GM23338 (cell line): ENCODE data around the gene KIAA1549. TPM values are rescaled to one million over a fixed set of nuclear protein-coding genes. Genes with fewer than 3 reads are reported as not detected.

Experiments
- ATAC-seq: fragments of 200-7000 bp; cut with Tn5 transposase; 3 replicates; pipeline ENCODE4 v1.9.1; 2020
- DNase-seq: peaks from one replicate; pipeline ENCODE4 v3.0.0-alpha.2; 2015; ENCODE audit warnings: low spot score
- H2AFZ ChIP-seq: fragments of 200-600 bp; sonication (generic); 2 replicates; pipeline ENCODE4 v1.8.0; 2016; ENCODE audit warnings: antibody characterized with exemption, mild to moderate bottlenecking, moderate library complexity
- H3F3A ChIP-seq: fragments of 200-600 bp; sonication (generic); replicated peaks from 2 replicates; pipeline ENCODE4 v1.8.0; 2017; ENCODE audit warnings: antibody characterized with exemption, mixed run types, low read depth
- H3K27ac ChIP-seq: fragments of 200-600 bp; sonication (generic); 2 replicates; pipeline ENCODE4 v1.6.1; 2016; ENCODE audit warnings: low read depth
- H3K27me3 ChIP-seq: fragments of 200-600 bp; sonication (generic); 2 replicates; pipeline ENCODE4 v1.8.0; 2016; ENCODE audit warnings: mild to moderate bottlenecking, mixed run types, moderate library complexity; ENCODE audit not compliant: insufficient read depth
- H3K36me3 ChIP-seq: fragments of 200-600 bp; sonication (generic); 2 replicates; pipeline ENCODE4 v1.8.0; 2016; ENCODE audit warnings: mild to moderate bottlenecking; ENCODE audit not compliant: insufficient read depth
- H3K4me1 ChIP-seq: fragments of 200-600 bp; sonication (generic); 2 replicates; pipeline ENCODE4 v1.8.0; 2016; ENCODE audit warnings: mild to moderate bottlenecking, moderate library complexity; ENCODE audit not compliant: insufficient read depth
- H3K4me2 ChIP-seq: fragments of 200-600 bp; sonication (generic); 2 replicates; pipeline ENCODE4 v1.7.1; 2017; ENCODE audit warnings: mixed run types
- H3K4me3 ChIP-seq: fragments of 200-600 bp; sonication (generic); 2 replicates; pipeline ENCODE4 v1.6.1; 2016; ENCODE audit warnings: mixed run types
- H3K79me2 ChIP-seq: fragments of 200-600 bp; sonication (generic); replicated peaks from 2 replicates; pipeline ENCODE4 v1.8.0; 2017; ENCODE audit warnings: mild to moderate bottlenecking; ENCODE audit not compliant: insufficient read depth
- H3K9me2 ChIP-seq: fragments of 200-600 bp; sonication (generic); 2 replicates; pipeline ENCODE4 v1.8.0; 2017; ENCODE audit not compliant: insufficient read depth
- H4K20me1 ChIP-seq: fragments of 200-600 bp; sonication (generic); replicated peaks from 2 replicates; pipeline ENCODE4 v1.8.0; 2017; ENCODE audit warnings: mild to moderate bottlenecking; ENCODE audit not compliant: insufficient read depth
- H3K27ac Mint-ChIP-seq: 2 replicates; pipeline ENCODE4 v1.8.0; 2020; ENCODE audit warnings: inconsistent platforms, mild to moderate bottlenecking, moderate library complexity, mixed read lengths
- H3K27me3 Mint-ChIP-seq: 3 replicates; pipeline ENCODE4 v1.8.0; 2022; ENCODE audit warnings: low read depth, mild to moderate bottlenecking, moderate library complexity, mixed read lengths, inconsistent platforms; ENCODE audit not compliant: insufficient read depth, poor library complexity
- H3K36me3 Mint-ChIP-seq: 3 replicates; pipeline ENCODE4 v1.8.0; 2021; ENCODE audit warnings: low read depth, mild to moderate bottlenecking, inconsistent platforms, moderate library complexity, mixed read lengths
- H3K4me1 Mint-ChIP-seq: 3 replicates; pipeline ENCODE4 v1.8.0; 2020; ENCODE audit warnings: mild to moderate bottlenecking, inconsistent platforms, mixed read lengths
- H3K4me3 Mint-ChIP-seq: 3 replicates; pipeline ENCODE4 v1.8.0; 2021; ENCODE audit warnings: moderate library complexity, mild to moderate bottlenecking, inconsistent platforms, mixed read lengths
- H3K9me3 Mint-ChIP-seq: 3 replicates; pipeline ENCODE4 v1.8.0; 2020; ENCODE audit warnings: moderate library complexity, mild to moderate bottlenecking, inconsistent platforms, mixed read lengths
- CREB1 ChIP-seq: fragments of 250-450 bp; sonication (Bioruptor Pico); IDR thresholded peaks from 2 replicates; pipeline ENCODE4 v1.5.0; 2020; ENCODE audit warnings: low read depth, mild to moderate bottlenecking, moderate library complexity
- EZH2 ChIP-seq: fragments of 200-600 bp; sonication (generic); IDR thresholded peaks from one replicate; pipeline ENCODE4 v1.8.0; 2017; ENCODE audit warnings: antibody characterized with exemption, mild to moderate bottlenecking, low read depth; ENCODE audit not compliant: unreplicated experiment
- EZH2phosphoT487 ChIP-seq: fragments of 200-600 bp; sonication (generic); IDR thresholded peaks from one replicate; pipeline ENCODE4 v1.8.1; 2018; ENCODE audit warnings: antibody characterized with exemption; ENCODE audit not compliant: unreplicated experiment
- JUNB ChIP-seq: IDR thresholded peaks from one replicate; pipeline ENCODE4 v1.6.1; 2016; ENCODE audit warnings: antibody characterized with exemption; ENCODE audit not compliant: unreplicated experiment
- NANOG ChIP-seq: IDR thresholded peaks from 2 replicates; pipeline ENCODE4 v1.6.1; 2016; ENCODE audit warnings: antibody characterized with exemption, borderline replicate concordance
- POLR2AphosphoS5 ChIP-seq: IDR thresholded peaks from 2 replicates; pipeline ENCODE4 v1.6.1; 2016; ENCODE audit warnings: antibody characterized with exemption, low read depth
- STAT1 ChIP-seq: IDR thresholded peaks from one replicate; pipeline ENCODE4 v1.6.1; 2016; ENCODE audit warnings: antibody characterized with exemption; ENCODE audit not compliant: unreplicated experiment
- ZNF114 ChIP-seq: fragments of 250-450 bp; sonication (Bioruptor Pico); IDR thresholded peaks from 2 replicates; pipeline ENCODE4 v1.5.0; 2020; ENCODE audit warnings: mild to moderate bottlenecking, moderate library complexity
- ZNF331 ChIP-seq: fragments of 250-450 bp; sonication (Bioruptor Pico); IDR thresholded peaks from 2 replicates; pipeline ENCODE4 v1.5.0; 2020; ENCODE audit warnings: low read depth, mild to moderate bottlenecking, moderate library complexity
- polyA plus RNA-seq: library from polyadenylated mRNA; unstranded; fragments of >200 nt; fragmentation: Nextera tagmentation; extraction: Ambion mirVana; gene quantifications from 2 replicates; pipeline ENCODE4 v1.2.1, GENCODE V29; 2016
- total RNA-seq: library from RNA; depleted of rRNA; stranded (reverse); fragments of >200 nt; shearing (Covaris generic); gene quantifications from 2 replicates; pipeline ENCODE4 v1.2.3, GENCODE V29; 2014
- TF ChIP-seq, protein P1 (sequence below): IDR thresholded peaks from one replicate; pipeline ENCODE4 v1.6.1; 2018; ENCODE audit warnings: antibody characterized with exemption; ENCODE audit not compliant: unreplicated experiment
- TF ChIP-seq, protein P2 (sequence below): fragments of 250-450 bp; sonication (Bioruptor Pico); IDR thresholded peaks from 2 replicates; pipeline ENCODE4 v1.5.0; 2020; ENCODE audit warnings: mild to moderate bottlenecking, moderate library complexity
- TF ChIP-seq, protein P3 (sequence below), 2 experiments: fragments of 200-600 bp in 1 of 2; sonication (generic) in 1 of 2; conservative IDR thresholded peaks; 2 replicates each; pipeline versions ENCODE4 v1.5.1 to v1.6.1; 2016 to 2017; ENCODE audit warnings: antibody characterized with exemption in 2 of 2, low read depth in 2 of 2, mild to moderate bottlenecking in 2 of 2, moderate library complexity in 1 of 2
- TF ChIP-seq, protein P4 (sequence below): IDR thresholded peaks from 2 replicates; pipeline ENCODE4 v1.6.1; 2016; ENCODE audit warnings: antibody characterized with exemption

KIAA1549 gene
- total and polyA plus RNA-seq, 2 experiments from 2014 or later: 3.6 to 13.5 TPM

DNA sequence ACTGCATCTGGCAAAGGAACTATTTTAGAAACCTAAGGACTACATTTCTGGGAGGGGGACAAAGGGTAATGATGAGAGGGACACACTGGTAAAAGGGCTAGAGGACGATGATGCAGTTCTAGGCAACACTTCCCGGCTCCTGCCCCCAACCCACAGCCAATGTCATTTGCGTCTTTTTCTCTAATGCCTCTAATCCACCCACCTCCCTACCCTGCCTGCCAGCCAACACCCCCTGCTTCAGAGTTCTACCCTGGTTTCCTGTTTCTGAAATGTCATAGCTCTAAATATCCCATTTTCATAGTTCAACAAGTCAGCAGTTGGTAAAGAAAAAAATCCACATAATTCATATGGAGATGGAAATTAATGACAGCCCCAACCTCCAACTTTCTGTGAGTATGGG, 79.0 kb downstream of the KIAA1549 start:
- H3K79me2 ChIP-seq: no peaks in the 10 kb centered on the region
- Mint-ChIP-seq H3K27me3 (peaks cover 10% of the 10 kb centered on the region), H3K9me3 (no peaks in the 10 kb centered on the region), H3K27ac (no peak overlapping the region), H3K36me3 (peaks cover 52% of the 10 kb centered on the region), H3K4me1 (peaks cover 3% of the 10 kb centered on the region; the same call in 2 of the 3 replicates), H3K4me3 (no peak overlapping the region)
- no peak overlapping the region for H3K4me3 ChIP-seq
- peaks cover 16% of the 10 kb centered on the region; the same call in 1 of the 2 replicates for H3K36me3 ChIP-seq
- no peaks in the 10 kb centered on the region for H3F3A ChIP-seq
- TF ChIP-seq ZNF331 (CRISPR knock-in tag) (no peak), JUNB (no peak), NANOG (no peak), CREB1 (CRISPR knock-in tag) (no peak), EZH2 (no peak), EZH2phosphoT487 (no peak), STAT1 (no peak), ZNF114 (CRISPR knock-in tag) (no peak), POLR2AphosphoS5 (no peak)
- TF ChIP-seq, protein P1, sequence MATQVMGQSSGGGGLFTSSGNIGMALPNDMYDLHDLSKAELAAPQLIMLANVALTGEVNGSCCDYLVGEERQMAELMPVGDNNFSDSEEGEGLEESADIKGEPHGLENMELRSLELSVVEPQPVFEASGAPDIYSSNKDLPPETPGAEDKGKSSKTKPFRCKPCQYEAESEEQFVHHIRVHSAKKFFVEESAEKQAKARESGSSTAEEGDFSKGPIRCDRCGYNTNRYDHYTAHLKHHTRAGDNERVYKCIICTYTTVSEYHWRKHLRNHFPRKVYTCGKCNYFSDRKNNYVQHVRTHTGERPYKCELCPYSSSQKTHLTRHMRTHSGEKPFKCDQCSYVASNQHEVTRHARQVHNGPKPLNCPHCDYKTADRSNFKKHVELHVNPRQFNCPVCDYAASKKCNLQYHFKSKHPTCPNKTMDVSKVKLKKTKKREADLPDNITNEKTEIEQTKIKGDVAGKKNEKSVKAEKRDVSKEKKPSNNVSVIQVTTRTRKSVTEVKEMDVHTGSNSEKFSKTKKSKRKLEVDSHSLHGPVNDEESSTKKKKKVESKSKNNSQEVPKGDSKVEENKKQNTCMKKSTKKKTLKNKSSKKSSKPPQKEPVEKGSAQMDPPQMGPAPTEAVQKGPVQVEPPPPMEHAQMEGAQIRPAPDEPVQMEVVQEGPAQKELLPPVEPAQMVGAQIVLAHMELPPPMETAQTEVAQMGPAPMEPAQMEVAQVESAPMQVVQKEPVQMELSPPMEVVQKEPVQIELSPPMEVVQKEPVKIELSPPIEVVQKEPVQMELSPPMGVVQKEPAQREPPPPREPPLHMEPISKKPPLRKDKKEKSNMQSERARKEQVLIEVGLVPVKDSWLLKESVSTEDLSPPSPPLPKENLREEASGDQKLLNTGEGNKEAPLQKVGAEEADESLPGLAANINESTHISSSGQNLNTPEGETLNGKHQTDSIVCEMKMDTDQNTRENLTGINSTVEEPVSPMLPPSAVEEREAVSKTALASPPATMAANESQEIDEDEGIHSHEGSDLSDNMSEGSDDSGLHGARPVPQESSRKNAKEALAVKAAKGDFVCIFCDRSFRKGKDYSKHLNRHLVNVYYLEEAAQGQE: no peak
- TF ChIP-seq, protein P2, sequence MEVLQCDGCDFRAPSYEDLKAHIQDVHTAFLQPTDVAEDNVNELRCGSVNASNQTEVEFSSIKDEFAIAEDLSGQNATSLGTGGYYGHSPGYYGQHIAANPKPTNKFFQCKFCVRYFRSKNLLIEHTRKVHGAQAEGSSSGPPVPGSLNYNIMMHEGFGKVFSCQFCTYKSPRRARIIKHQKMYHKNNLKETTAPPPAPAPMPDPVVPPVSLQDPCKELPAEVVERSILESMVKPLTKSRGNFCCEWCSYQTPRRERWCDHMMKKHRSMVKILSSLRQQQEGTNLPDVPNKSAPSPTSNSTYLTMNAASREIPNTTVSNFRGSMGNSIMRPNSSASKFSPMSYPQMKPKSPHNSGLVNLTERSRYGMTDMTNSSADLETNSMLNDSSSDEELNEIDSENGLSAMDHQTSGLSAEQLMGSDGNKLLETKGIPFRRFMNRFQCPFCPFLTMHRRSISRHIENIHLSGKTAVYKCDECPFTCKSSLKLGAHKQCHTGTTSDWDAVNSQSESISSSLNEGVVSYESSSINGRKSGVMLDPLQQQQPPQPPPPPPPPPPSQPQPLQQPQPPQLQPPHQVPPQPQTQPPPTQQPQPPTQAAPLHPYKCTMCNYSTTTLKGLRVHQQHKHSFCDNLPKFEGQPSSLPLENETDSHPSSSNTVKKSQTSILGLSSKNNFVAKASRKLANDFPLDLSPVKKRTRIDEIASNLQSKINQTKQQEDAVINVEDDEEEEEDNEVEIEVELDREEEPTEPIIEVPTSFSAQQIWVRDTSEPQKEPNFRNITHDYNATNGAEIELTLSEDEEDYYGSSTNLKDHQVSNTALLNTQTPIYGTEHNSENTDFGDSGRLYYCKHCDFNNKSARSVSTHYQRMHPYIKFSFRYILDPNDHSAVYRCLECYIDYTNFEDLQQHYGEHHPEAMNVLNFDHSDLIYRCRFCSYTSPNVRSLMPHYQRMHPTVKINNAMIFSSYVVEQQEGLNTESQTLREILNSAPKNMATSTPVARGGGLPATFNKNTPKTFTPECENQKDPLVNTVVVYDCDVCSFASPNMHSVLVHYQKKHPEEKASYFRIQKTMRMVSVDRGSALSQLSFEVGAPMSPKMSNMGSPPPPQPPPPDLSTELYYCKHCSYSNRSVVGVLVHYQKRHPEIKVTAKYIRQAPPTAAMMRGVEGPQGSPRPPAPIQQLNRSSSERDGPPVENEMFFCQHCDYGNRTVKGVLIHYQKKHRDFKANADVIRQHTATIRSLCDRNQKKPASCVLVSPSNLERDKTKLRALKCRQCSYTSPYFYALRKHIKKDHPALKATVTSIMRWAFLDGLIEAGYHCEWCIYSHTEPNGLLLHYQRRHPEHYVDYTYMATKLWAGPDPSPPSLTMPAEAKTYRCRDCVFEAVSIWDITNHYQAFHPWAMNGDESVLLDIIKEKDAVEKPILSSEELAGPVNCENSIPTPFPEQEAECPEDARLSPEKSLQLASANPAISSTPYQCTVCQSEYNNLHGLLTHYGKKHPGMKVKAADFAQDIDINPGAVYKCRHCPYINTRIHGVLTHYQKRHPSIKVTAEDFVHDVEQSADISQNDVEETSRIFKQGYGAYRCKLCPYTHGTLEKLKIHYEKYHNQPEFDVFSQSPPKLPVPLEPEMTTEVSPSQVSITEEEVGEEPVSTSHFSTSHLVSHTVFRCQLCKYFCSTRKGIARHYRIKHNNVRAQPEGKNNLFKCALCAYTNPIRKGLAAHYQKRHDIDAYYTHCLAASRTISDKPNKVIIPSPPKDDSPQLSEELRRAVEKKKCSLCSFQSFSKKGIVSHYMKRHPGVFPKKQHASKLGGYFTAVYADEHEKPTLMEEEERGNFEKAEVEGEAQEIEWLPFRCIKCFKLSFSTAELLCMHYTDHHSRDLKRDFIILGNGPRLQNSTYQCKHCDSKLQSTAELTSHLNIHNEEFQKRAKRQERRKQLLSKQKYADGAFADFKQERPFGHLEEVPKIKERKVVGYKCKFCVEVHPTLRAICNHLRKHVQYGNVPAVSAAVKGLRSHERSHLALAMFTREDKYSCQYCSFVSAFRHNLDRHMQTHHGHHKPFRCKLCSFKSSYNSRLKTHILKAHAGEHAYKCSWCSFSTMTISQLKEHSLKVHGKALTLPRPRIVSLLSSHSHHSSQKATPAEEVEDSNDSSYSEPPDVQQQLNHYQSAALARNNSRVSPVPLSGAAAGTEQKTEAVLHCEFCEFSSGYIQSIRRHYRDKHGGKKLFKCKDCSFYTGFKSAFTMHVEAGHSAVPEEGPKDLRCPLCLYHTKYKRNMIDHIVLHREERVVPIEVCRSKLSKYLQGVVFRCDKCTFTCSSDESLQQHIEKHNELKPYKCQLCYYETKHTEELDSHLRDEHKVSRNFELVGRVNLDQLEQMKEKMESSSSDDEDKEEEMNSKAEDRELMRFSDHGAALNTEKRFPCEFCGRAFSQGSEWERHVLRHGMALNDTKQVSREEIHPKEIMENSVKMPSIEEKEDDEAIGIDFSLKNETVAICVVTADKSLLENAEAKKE (CRISPR knock-in tag): no peak
- TF ChIP-seq, protein P3, sequence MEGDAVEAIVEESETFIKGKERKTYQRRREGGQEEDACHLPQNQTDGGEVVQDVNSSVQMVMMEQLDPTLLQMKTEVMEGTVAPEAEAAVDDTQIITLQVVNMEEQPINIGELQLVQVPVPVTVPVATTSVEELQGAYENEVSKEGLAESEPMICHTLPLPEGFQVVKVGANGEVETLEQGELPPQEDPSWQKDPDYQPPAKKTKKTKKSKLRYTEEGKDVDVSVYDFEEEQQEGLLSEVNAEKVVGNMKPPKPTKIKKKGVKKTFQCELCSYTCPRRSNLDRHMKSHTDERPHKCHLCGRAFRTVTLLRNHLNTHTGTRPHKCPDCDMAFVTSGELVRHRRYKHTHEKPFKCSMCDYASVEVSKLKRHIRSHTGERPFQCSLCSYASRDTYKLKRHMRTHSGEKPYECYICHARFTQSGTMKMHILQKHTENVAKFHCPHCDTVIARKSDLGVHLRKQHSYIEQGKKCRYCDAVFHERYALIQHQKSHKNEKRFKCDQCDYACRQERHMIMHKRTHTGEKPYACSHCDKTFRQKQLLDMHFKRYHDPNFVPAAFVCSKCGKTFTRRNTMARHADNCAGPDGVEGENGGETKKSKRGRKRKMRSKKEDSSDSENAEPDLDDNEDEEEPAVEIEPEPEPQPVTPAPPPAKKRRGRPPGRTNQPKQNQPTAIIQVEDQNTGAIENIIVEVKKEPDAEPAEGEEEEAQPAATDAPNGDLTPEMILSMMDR (conservative IDR thresholded peaks at IDR 0.05; ENCODE audit: low read depth in 2 of 2): no peak
- TF ChIP-seq, protein P4, sequence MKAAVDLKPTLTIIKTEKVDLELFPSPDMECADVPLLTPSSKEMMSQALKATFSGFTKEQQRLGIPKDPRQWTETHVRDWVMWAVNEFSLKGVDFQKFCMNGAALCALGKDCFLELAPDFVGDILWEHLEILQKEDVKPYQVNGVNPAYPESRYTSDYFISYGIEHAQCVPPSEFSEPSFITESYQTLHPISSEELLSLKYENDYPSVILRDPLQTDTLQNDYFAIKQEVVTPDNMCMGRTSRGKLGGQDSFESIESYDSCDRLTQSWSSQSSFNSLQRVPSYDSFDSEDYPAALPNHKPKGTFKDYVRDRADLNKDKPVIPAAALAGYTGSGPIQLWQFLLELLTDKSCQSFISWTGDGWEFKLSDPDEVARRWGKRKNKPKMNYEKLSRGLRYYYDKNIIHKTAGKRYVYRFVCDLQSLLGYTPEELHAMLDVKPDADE: no peak
- DNase-seq (no peak), ATAC-seq (no peak)
- H4K20me1 ChIP-seq: no peaks in the 10 kb centered on the region
- H3K27ac ChIP-seq: no peak overlapping the region
- H3K9me2 ChIP-seq: no peaks in the 10 kb centered on the region
- H3K27me3 ChIP-seq: no peaks in the 10 kb centered on the region
- H3K4me1 ChIP-seq: no peaks in the 10 kb centered on the region
- no peak overlapping the region for H2AFZ ChIP-seq
- no peak overlapping the region for H3K4me2 ChIP-seq
